ENCODE measurements around the gene SMIM20. TPM values are rescaled to one million over a fixed set of nuclear protein-coding genes. Genes with fewer than 3 reads are reported as not detected.

SMIM20 gene
- total RNA-seq, 1 experiment from 2014 or later, result 20.1 TPM

DNA sequence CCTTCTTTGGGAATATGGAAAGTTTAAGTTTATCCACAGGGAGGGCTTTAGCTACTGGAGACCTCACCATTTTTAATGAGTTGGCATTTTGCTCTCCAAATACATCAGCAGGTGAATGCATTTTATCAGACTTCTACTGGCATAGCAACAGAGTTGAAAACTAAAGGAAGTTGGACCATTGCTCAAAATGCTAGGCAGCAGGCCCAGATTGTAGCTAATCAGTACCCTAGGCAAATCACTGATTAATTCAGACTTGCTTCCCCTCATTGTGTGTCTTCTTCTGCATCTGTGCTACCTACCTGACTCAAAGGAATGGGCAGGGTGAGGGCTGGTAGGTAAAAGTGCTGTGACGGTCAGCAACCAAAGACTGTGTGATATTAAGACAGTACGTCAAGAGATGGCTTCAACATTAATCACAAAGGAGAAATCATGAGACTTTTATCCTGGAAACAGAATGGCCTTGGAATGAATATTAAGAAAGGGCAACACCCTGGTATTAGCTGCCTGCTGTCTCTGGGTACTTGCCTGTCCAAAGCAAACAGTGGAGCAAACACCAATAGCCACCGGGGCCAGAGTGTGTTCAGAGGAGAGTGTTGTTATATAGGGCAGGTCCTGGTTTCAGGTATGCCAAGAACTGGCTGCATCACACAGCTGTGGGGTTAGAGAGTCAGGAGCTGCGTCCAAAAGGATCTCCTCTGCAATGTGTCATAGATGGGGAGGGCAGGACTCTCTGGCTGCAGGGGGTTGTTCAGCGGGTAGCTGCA is 17.1 kb upstream of the SMIM20 start:
- intact Hi-C loops (cut with micrococcal nuclease; ENCODE audit: unreplicated experiment), result no loop called here
- H3K36me3 Mint-ChIP-seq (ENCODE audit: insufficient read depth, unreplicated experiment), result no peaks in the 10 kb centered on the region
- CTCF ChIA-PET, result no interaction called here

GRCh38 chr4:25900310-25900709 is 13.7 kb upstream of the SMIM20 start:
- Mint-ChIP-seq H3K27ac (ENCODE audit: unreplicated experiment) (no peak overlapping the region), H3K4me3 (ENCODE audit: unreplicated experiment) (no peak overlapping the region), H3K36me3 (ENCODE audit: insufficient read depth, unreplicated experiment) (no peaks in the 10 kb centered on the region), H3K27me3 (ENCODE audit: insufficient read depth, unreplicated experiment) (no peaks in the 10 kb centered on the region), H3K4me1 (ENCODE audit: low read depth, unreplicated experiment) (no peaks in the 10 kb centered on the region), H3K9me3 (ENCODE audit: unreplicated experiment) (no peaks in the 10 kb centered on the region)
- CTCF ChIA-PET, result no interaction called here
- Histone ChIP-seq H3K36me3 (ENCODE audit: control insufficient read depth, insufficient read depth, low read length) (no peaks in the 10 kb centered on the region), H3K27me3 (replicated peaks; ENCODE audit: control insufficient read depth, insufficient read depth, low read length) (no peaks in the 10 kb centered on the region), H3K9me3 (no peaks in the 10 kb centered on the region), H3K4me1 (no peaks in the 10 kb centered on the region), H3K4me3 (ENCODE audit: low read depth, low read length) (no peak overlapping the region)
- POLR2A ChIA-PET, result no interaction called here
- DNase-seq, result no peak
- intact Hi-C loops (cut with micrococcal nuclease; ENCODE audit: unreplicated experiment), result no loop called here
- no TSS peak for BruUV-seq (replicated peaks)
- TF ChIP-seq, protein P1, sequence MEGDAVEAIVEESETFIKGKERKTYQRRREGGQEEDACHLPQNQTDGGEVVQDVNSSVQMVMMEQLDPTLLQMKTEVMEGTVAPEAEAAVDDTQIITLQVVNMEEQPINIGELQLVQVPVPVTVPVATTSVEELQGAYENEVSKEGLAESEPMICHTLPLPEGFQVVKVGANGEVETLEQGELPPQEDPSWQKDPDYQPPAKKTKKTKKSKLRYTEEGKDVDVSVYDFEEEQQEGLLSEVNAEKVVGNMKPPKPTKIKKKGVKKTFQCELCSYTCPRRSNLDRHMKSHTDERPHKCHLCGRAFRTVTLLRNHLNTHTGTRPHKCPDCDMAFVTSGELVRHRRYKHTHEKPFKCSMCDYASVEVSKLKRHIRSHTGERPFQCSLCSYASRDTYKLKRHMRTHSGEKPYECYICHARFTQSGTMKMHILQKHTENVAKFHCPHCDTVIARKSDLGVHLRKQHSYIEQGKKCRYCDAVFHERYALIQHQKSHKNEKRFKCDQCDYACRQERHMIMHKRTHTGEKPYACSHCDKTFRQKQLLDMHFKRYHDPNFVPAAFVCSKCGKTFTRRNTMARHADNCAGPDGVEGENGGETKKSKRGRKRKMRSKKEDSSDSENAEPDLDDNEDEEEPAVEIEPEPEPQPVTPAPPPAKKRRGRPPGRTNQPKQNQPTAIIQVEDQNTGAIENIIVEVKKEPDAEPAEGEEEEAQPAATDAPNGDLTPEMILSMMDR (IDR thresholded peaks at IDR 0.05; ENCODE audit: insufficient read depth in 1 of 2, low read depth in 1 of 2, low read length in 1 of 2, severe bottlenecking in 1 of 2, unreplicated experiment in 1 of 2), result no peak

More for the DNA sequence above, 17.1 kb upstream of the SMIM20 start:
- BruUV-seq (replicated peaks), result no TSS peak
- H3K9me3 Mint-ChIP-seq (ENCODE audit: unreplicated experiment), result no peaks in the 10 kb centered on the region
- no peak overlapping the region for H3K4me3 Mint-ChIP-seq (ENCODE audit: unreplicated experiment)
- H3K4me3 ChIP-seq (ENCODE audit: low read depth, low read length), result no peak overlapping the region
- DNase-seq, result no peak
- no peaks in the 10 kb centered on the region for H3K9me3 ChIP-seq
- POLR2A ChIA-PET, result no interaction called here
- H3K27ac Mint-ChIP-seq (ENCODE audit: unreplicated experiment), result no peak overlapping the region
- no peaks in the 10 kb centered on the region for H3K4me1 Mint-ChIP-seq (ENCODE audit: low read depth, unreplicated experiment)
- H3K27me3 Mint-ChIP-seq (ENCODE audit: insufficient read depth, unreplicated experiment), result no peaks in the 10 kb centered on the region
- no peaks in the 10 kb centered on the region for H3K4me1 ChIP-seq
- TF ChIP-seq, protein P1 (IDR thresholded peaks at IDR 0.05; ENCODE audit: insufficient read depth in 1 of 2, low read depth in 1 of 2, low read length in 1 of 2, severe bottlenecking in 1 of 2, unreplicated experiment in 1 of 2), result no peak
- H3K27me3 ChIP-seq (replicated peaks; ENCODE audit: control insufficient read depth, insufficient read depth, low read length), result no peaks in the 10 kb centered on the region
- H3K36me3 ChIP-seq (ENCODE audit: control insufficient read depth, insufficient read depth, low read length), result no peaks in the 10 kb centered on the region

- Histone ChIP-seq H3K9me3 (no peaks in the 10 kb centered on the region), H3K4me1 (no peaks in the 10 kb centered on the region), H3K36me3 (ENCODE audit: control insufficient read depth, insufficient read depth, low read length) (no peaks in the 10 kb centered on the region), H3K4me3 (ENCODE audit: low read depth, low read length) (no peak overlapping the region), H3K27me3 (replicated peaks; ENCODE audit: control insufficient read depth, insufficient read depth, low read length) (no peaks in the 10 kb centered on the region)
- ChIA-PET POLR2A (no interaction called here), CTCF (no interaction called here)
- TF ChIP-seq, protein P1 (IDR thresholded peaks at IDR 0.05; ENCODE audit: insufficient read depth in 1 of 2, low read depth in 1 of 2, low read length in 1 of 2, severe bottlenecking in 1 of 2, unreplicated experiment in 1 of 2), result no peak
- no peaks in the 10 kb centered on the region for H3K4me1 Mint-ChIP-seq (ENCODE audit: low read depth, unreplicated experiment)
- H3K27me3 Mint-ChIP-seq (ENCODE audit: insufficient read depth, unreplicated experiment), result no peaks in the 10 kb centered on the region
- intact Hi-C loops (cut with micrococcal nuclease; ENCODE audit: unreplicated experiment), result no loop called here
- no TSS peak for BruUV-seq (replicated peaks)
- no peaks in the 10 kb centered on the region for H3K9me3 Mint-ChIP-seq (ENCODE audit: unreplicated experiment)
- DNase-seq, result no peak
- no peak overlapping the region for H3K4me3 Mint-ChIP-seq (ENCODE audit: unreplicated experiment)
- H3K27ac Mint-ChIP-seq (ENCODE audit: unreplicated experiment), result no peak overlapping the region
- H3K36me3 Mint-ChIP-seq (ENCODE audit: insufficient read depth, unreplicated experiment), result no peaks in the 10 kb centered on the region
Observed at GRCh38 chr4:25901030-25901430, 13.0 kb upstream of the SMIM20 start.
